ENCODE results near the gene ROR2.

- TF ChIP-seq EP300 (IDR thresholded peaks at IDR 0.05), result no peak
- no peak for TF ChIP-seq POLR2A (IDR thresholded peaks at IDR 0.05)
- TF ChIP-seq, protein P1, sequence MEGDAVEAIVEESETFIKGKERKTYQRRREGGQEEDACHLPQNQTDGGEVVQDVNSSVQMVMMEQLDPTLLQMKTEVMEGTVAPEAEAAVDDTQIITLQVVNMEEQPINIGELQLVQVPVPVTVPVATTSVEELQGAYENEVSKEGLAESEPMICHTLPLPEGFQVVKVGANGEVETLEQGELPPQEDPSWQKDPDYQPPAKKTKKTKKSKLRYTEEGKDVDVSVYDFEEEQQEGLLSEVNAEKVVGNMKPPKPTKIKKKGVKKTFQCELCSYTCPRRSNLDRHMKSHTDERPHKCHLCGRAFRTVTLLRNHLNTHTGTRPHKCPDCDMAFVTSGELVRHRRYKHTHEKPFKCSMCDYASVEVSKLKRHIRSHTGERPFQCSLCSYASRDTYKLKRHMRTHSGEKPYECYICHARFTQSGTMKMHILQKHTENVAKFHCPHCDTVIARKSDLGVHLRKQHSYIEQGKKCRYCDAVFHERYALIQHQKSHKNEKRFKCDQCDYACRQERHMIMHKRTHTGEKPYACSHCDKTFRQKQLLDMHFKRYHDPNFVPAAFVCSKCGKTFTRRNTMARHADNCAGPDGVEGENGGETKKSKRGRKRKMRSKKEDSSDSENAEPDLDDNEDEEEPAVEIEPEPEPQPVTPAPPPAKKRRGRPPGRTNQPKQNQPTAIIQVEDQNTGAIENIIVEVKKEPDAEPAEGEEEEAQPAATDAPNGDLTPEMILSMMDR (IDR thresholded peaks at IDR 0.05), result no peak
These were observed 321.1 kb downstream of the ROR2 start for GRCh38 chr9:91628892-91629291.
